NOMO-1 treated with DMSO at 0.1 percent for 48 hours (cell line): Measurements from ENCODE around the gene SHISAL2A.

Experiments used
- DNase-seq: peaks from one replicate; lab custom pipeline; 2025; ENCODE audit not compliant: unreplicated experiment; lab: John Stamatoyannopoulos, UW

SHISAL2A gene

GRCh38 chr1:52615489-52616042, 17.4 kb upstream of the SHISAL2A start:
- no peak for DNase-seq

GRCh38 chr1:52621950-52622349, 11.0 kb upstream of the SHISAL2A start:
- DNase-seq, result no peak

- no peak for DNase-seq
Observed at GRCh38 chr1:52623812-52624211, 9.2 kb upstream of the SHISAL2A start.

DNA sequence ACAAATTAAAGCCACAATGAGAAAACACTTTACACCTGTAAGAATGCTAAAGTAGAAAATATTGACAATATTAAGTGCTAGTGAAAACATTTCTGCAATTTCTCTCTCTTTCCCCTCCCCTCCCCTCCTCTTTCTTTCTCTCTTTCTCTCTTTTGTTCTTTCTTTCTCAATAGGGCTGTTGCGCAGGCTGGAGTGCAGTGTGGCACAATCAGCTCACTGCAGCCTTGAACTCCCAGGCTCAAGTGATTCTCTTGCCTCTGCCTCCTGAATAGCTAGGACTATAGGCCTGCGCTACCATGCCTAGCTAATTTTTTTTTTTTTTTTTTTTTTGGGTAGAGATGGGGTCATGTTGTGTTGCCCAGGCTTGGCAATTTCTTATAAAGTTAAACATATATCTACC, 5.9 kb upstream of the SHISAL2A start:
- peak; percentile 11 for DNase-seq

DNA sequence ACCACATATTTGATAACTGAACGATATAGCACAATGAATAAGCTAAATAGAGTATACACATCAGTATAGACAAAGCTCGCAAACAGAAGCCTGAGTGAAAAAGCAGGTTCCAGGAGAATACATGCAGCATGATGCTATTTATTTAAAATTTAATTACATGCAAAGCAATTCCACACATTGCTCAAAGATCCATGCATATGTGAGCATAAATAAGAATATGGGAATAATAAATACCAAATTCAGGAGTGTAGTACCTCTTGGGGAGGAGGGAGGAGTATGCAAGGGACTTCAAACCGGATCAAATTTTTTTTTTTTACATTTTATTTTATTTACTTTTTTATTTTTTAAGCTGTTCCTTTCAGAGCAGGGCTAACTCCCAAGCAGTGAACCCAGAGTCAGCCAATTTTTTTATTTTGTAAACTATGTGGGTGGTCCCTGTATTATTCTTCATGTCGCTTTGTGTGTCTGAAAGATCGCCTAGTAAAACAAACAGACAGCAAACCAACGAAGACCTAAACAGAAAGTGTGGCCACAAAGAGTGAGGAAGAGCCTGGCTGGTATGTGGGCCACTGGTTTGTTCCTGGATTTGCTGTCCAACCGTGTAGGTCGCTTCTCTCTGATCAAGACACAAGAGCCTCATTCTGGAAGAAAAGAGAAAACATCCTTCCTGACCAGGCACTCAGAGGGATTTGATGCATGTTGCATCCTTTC, 4.2 kb upstream of the SHISAL2A start:
- DNase-seq, result no peak

GRCh38 chr1:52629325-52629643, 3.7 kb upstream of the SHISAL2A start:
- no peak for DNase-seq

- DNase-seq, result no peak
Observed at GRCh38 chr1:52629667-52630066, 3.3 kb upstream of the SHISAL2A start.

DNA sequence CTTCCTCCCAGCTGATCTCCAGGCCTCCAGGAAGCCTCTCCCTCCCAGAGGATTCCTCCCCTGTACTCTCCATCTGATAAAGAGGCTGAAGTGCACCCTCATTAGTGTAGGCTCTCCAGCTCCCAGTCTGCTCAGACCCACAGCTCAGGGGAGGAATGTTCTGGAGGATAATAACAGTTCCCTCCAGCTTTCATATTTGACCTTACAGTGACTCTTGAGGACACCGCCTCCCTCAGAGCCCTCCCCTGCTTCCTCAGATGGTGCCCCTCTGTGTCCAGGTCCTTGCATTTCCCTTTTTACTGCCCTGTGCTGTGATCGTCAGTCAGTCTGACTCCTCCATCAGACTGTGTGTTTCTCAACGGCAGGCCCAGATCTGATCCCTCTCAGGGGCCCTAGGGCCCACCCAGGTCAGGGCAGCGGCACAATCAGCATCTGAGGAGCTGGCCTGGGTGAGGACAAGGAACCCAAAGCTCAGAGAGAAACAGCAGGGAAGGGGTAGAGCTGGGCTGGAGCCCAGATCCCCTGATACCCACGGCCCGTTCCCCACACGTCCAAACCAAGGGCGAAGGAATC, 1.1 kb upstream of the SHISAL2A start:
- DNase-seq, result peak; percentile 70

DNA sequence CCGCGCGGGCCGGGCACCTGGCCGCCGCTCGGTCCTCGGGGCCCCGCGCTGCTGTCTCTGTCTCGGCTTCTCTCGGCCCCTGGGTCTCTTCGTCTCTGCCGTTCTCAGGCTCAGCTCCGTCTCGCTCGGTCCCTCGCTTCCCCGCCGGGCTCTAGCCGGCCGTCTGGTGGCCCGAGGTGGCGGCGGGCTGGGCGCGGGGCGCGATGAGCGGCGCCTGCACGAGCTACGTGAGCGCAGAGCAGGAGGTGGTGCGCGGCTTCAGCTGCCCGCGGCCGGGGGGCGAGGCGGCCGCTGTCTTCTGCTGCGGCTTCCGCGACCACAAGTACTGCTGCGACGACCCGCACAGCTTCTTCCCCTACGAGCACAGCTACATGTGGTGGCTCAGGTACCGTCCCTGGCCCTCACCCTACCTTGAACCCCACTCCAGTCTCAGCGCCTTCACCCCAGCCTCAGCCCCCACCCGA, 355 bp downstream of the SHISAL2A start:
- DNase-seq, result no peak

- no peak for DNase-seq
Observed at GRCh38 chr1:52634111-52634510, 1.1 kb downstream of the SHISAL2A start.

- no peak for DNase-seq
Observed at GRCh38 chr1:52635321-52636089, 2.5 kb downstream of the SHISAL2A start.

GRCh38 chr1:52636721-52637695, 4.0 kb downstream of the SHISAL2A start:
- peak; percentile 97 for DNase-seq

DNA sequence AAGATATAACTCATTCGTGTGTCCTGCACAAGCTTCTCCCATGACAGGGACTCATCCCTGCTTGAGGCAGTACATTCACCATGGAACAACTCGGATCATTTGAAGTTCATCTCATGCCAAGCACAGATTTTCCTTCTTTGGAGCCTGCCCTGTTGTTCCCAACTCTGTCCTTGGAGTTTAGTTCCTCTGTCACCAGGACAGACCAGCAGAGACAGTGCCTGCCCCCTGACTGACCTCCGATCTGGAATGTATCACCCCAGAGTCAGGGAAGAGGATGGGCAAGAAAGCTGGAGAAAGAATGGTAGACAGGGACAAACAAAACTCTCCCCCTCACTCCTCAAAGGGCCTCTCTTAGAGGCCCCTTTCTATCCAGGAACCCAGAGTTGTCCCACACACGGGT, 5.0 kb downstream of the SHISAL2A start:
- no peak for DNase-seq

- no peak for DNase-seq
Observed at GRCh38 chr1:52640697-52641096, 7.7 kb downstream of the SHISAL2A start.

- DNase-seq, result no peak
Observed at GRCh38 chr1:52641307-52641706, 8.3 kb downstream of the SHISAL2A start.

DNA sequence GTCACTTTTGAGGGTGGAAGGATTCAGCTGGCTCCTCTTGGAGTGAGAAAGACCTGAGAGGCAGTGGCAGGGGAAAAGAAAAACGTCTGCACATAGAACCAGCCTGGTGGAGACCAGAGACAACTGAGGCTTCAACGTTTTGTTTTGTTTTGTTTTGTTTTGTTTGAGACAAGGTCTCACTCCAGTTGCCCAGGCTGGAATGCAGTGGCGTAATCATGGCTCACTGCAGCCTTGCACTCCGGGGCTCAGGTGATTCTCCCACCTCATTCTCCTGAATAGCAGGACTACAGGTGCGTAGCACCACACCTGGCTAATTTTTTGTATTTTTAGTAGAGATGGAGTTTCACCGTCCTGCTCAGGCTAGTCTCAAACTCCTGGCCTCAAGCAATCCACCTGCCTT, 12.3 kb downstream of the SHISAL2A start:
- no peak for DNase-seq

GRCh38 chr1:52651904-52652303, 18.9 kb downstream of the SHISAL2A start:
- DNase-seq, result no peak

DNA sequence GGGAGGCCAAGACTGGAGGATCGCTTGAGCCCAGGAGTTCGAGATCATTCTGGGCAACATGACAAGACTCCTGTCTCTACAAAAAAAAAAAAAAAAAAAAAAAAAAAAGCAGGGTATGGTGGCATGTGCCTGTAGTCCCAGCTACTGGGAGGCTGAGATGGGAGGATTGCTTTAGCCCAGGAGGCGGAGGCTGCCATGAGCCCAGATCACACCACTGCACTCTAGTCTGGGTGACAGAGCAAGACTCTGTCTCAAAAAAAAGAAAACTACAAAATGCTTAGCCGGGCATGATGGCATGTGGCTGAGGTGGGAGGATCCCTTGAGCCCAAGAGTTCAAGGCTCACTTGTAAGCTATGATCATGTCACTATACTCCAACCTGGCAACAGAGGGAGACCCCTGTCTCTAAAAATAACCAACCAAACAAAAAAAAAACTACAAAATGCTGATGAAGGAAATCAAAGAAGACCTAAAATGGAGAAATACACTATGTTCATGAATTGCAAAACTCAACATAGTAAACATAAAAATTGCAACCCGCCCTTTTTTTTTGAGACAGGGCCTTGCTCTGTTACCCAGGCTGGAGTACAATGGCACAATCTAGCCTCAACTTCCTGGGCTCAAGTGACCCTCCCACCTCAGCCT, 20.4 kb downstream of the SHISAL2A start:
- DNase-seq, result no peak

- DNase-seq, result no peak
Observed at GRCh38 chr1:52654063-52654462, 21.1 kb downstream of the SHISAL2A start.

DNA sequence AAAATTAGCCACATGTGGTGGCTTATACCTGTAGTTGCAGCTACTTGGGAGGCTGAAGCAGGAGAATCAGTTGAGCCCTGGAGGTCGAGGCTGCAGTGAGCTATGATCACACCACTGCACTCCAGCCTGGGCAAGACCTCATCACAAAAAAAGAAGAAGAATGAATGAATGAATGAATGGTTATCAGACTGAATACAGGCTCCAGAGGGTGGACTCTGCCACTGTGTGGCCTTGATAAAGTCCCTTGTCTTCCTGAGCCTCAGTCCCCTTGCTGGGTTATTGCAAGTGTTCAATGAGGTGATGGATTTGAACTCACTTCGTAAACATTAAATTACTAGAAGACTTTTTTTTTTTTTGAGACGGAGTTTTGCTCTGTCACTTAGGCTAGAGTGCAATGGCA, 24.7 kb downstream of the SHISAL2A start:
- no peak for DNase-seq
